ENCODE results near the gene KIZ.
"Not testable (repeated sequence)": the region's sequence is repeated elsewhere in the genome, so short reads cannot be mapped to it uniquely, and the experiment has no call there.

The KIZ gene

GRCh38 chr20:21141825-21142224, 15.9 kb downstream of the KIZ start:
- no peak for DNase-seq

DNA sequence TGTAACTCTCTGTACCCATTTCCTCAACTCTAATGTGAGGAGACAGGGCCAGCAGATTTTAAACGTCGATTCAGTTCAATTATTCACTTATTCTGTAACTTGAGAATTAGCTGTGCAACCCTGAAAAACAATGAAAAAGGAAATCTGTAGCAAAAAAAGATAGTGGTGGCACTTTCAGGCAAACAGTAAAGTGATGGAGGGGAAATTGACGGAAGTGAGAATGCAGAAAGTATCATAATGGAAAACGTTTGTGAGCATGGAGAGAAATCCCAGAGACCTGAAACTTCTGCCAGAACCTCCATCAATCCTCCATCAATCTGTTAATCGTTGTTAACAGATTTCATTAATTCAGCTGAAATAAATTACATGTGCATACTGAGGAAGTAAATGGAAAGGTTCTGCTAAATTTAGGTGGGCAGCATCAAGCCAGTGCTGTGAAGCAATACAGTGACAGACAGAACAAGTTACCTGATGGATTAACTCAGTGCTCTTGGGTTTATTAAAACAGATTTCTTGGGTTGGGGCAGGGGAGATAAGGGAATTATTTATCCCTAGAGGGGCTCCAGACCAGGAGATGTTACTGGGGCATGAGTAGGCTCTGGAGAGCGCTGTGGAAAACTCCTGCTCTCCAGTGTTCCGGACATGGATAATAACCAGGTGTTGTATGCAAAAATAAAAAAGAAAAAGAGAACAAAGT, 17.5 kb downstream of the KIZ start:
- no peak for DNase-seq

DNA sequence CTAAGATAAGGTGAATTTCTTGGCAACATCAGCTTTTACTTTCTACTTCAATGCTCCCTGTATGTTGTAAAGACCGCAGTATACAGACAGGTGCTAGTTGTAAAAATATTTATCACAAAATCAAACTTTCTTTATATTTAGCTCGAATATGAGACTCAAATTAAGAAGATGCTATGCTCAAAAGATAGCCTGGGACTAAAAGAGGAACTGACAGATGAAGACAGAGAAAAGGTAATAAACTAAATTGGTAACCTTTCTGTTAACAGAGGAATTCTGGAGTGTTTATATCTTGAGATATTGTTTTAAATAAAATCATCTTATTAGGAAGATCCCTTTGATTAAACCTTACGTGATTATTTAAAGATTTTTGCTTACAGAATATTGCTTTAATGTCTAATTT, 19.5 kb downstream of the KIZ start:
- DNase-seq: no peak

DNA sequence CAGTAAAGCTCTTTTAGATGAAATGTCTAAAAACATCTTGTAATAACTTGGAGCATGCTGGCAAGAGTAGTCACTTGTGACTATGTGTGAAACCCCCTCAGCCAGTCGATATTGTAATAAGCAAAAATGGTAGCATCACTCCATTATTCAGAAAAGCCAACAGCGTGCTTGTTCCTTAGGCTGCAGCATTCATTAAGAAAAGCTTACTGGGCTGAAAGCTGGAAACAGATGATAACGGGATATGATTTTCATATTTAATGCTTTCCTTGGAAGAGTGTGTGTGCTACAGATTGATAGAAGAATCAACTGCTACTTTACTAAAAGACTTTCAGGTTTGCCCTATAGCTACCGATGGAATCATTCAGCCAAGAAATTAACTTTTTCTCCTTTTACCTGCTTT, 20.3 kb downstream of the KIZ start:
- DNase-seq: no peak

- DNase-seq: no peak
Observed at GRCh38 chr20:21147593-21147992, 21.7 kb downstream of the KIZ start.

GRCh38 chr20:21149344-21149743, 23.5 kb downstream of the KIZ start:
- DNase-seq: no peak

GRCh38 chr20:21151791-21152190, 25.9 kb downstream of the KIZ start:
- no peak for DNase-seq

DNA sequence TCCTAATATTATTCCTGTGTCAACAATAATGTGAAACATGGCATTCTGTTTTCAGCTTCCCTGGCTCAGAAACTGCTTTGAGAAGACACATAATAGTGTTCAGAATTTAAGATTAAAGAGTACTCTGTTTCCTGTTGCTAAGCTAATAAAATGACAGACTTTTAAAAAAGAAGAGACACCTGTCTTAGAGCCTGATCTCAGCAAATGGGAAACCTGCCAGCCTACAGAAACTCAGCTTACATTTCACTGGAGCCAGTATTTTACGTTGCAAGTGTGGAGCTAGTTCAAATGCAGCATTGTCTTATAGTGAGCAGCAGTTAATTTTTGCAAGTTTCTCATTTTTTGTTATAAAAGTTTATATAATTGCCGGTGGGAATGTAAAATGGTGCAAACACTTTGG, 28.8 kb downstream of the KIZ start:
- no peak for DNase-seq

GRCh38 chr20:21155268-21155667, 29.4 kb downstream of the KIZ start:
- no peak for DNase-seq

- no peak for DNase-seq
Observed at GRCh38 chr20:21156266-21156665, 30.4 kb downstream of the KIZ start.

DNA sequence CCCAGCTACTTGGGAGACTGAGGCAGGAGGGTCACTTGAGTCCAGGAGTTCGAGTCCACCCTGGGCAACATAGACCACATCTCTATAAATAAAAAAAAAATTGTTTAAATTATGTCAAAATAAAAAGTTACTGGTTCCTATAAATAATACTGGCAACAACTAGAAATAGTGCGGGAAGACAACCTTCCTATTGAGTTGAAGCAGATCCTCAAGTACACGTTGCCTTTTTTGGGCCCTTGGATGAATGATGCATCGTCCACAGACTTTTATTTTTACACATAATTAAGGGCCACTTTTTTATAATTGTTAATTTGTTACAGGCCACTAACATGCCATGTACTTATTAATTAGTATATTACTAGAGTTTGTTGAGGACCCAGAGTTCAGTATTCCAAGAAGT, 31.1 kb downstream of the KIZ start:
- DNase-seq: no peak

DNA sequence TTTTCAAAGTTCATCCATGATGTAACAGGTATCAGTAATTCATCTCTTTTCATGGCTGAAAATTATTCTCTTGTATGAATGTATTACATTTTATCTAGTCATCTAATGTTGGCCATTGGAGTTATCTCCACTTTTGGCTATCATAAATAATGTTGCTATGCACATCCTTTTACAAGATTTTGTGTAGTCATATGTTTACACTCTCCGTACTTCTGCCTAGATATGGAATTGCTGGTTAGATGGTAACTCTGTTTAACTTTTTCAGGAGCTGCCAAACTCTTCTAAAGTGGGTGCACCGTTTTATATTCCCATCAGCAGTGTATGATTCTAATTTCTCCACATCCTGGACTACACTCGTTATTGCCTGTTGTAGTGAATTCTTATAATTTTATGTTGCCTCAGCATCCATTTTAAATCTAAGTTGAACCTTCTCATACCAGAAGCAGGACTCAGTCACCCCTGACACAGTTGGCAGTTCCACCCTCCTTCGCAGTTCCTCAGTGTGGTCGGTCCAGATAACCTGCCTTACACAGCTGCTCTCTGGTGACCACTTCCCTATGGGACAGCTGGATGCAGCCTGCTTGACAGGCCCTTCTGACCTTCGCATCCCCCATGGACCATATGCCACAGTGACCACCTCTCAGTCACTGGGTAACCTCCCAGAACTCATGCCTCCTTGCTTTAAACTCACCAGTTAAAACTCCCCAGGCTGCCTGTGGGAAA, 33.9 kb downstream of the KIZ start:
- no peak for DNase-seq

GRCh38 chr20:21161926-21162325, 36.0 kb downstream of the KIZ start:
- DNase-seq: peak; percentile 38

GRCh38 chr20:21162631-21163030, 36.7 kb downstream of the KIZ start:
- no peak for DNase-seq

DNA sequence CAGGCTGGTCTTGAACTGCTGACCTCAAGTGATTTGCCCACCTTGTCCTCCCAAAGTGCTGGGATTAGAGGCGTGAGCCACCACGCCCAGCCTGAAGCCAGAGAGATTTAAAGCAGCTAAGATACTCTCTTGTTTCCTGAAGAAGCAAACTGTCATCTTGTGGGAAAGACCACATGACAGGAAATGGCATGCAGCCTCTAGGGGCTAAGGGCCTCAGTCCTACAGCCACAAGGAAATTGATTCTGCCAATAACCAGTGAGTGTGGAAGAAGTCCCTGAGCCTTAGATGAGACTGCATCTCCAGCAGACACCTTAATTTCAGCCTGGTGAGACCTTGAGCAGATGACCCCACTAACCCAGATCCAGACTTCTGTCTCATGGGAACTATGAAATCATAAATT, 40.9 kb downstream of the KIZ start:
- no peak for DNase-seq

DNA sequence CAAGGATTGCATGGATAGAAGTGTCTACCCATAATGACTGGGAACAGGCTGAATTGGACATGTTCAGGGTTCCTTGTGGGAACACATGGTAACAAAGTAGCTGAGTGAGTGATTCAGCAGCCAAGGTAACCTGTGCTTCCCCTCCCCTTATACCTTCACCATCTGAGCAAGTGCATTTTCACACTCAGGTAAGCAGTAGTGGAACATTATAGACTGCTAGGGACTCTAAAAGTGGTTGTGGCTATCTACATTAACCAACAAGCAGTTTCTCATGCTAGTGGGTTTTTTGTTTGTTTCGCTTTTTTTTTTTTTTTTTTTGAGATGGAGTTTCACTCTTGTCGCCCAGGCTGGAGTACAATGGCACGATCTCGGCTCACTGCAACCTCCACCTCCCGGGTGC, 41.4 kb downstream of the KIZ start:
- no peak for DNase-seq

GRCh38 chr20:21168061-21168460, 42.2 kb downstream of the KIZ start:
- DNase-seq: not testable (repeated sequence)

DNA sequence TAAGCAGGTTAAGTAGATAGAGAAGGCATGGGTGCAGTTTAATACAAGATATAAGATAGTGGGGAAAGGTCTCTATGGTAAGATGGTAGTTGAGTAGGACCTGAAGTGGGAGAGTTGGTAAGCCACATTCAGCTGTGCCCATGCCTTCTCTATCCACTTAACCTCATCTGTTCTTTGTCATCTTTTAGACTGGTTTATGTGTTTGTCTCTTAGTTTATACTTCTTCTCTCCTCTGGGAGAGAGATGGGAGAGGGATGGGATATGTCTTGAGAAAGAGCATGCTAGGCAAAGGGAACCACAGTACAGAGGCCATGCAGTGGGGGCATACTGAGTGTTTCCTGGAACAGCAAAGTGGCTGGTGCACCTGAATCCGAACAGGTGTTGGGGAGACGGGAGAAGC, 46.7 kb downstream of the KIZ start:
- DNase-seq: no peak

DNA sequence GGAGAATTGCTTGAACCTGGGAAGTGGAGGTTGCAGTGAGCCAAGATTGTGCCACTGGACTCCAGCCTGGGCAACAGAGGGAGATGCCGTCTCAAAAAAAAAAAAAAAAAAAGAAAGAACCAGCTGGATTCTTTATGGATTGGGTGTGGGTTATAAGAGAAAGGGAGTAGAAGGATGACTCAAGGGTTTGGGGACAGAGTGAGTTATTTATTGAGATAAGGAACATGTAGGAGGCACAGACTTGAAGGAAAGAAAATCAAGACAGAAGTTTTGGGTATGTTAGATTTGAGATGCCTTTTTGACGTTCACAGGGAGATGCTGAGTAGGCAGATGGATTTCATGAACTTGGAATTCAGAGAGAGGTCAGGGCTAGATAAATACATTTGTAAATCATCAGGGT, 47.6 kb downstream of the KIZ start:
- no peak for DNase-seq

DNA sequence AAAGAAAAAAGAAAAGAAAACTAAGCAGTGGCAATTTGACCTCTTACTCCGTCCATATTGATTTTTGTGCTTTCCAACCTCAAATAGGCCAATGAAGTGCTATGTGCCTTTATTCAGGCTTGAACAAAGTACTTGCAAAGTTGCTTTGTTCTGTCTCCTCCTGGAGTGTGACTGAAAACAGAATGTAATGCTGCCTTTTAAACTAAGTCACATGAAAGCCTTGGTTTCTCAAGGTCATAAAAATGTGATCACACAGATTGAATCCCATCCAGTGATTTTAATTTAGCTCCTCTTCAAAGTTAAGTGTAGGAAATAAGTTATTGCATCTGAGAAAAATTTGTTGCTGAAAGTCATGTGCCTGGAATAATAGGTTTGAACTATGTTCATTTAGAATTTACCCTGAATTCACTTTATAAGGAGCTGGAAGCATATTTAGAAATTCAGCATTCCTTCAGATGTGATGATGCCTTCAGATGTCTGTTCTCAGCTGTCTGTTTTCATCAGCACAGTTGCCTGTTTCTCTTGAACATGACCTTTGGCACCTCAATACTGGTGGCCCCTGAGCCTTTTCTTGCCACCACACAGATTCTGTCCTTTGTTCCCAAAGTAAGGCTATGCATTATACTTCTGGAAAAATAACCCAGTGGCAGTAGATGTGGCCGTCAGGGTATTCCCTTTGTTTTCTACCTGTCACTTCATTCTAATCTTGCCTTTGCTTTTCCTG, 48.8 kb downstream of the KIZ start:
- DNase-seq: no peak

- DNase-seq: no peak
Observed at GRCh38 chr20:21175433-21175832, 49.6 kb downstream of the KIZ start.

DNA sequence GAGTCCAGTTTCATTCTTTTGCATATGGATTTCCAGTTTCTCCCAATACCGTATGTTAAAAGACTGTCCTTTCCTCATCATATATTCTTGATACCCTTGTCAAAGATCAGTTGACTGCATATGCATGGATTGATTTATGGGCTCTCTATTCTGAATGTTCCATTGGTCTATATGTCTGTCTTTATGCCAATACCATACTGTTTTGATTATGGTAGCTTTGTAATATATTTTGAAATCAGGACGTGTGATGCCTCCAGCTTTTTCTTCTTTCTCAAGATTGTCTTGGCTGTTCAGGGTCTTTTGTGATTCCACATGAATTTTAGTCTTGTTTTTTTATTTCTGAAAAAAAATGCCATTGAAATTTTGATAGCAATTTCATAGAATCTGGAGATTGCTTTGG, 51.9 kb downstream of the KIZ start:
- no peak for DNase-seq

GRCh38 chr20:21179757-21180156, 53.9 kb downstream of the KIZ start:
- DNase-seq: no peak

- DNase-seq: no peak
Observed at GRCh38 chr20:21180248-21180647, 54.4 kb downstream of the KIZ start.
